H54 (cell line): ENCODE data around the gene RHOXF2.
"Not testable (repeated sequence)": the region's sequence is repeated elsewhere in the genome, so short reads cannot be mapped to it uniquely, and the experiment has no call there.

Experiments used
- DNase-seq: peaks from one replicate; pipeline ENCODE4 v3.0.0; 2011; ENCODE audit warnings: low spot score, mixed read lengths; ENCODE audit not compliant: insufficient read length
- FAIRE-seq: peaks from 3 replicates; lab custom pipeline; 2011; peaks lifted over from hg19 to GRCh38; lab: Jason Lieb, UNC
- POLR2A ChIP-seq: IDR thresholded peaks from 2 replicates; pipeline ENCODE4 v1.6.1; 2011; ENCODE audit warnings: low read depth, mild to moderate bottlenecking, low read length

RHOXF2 gene, protein sequence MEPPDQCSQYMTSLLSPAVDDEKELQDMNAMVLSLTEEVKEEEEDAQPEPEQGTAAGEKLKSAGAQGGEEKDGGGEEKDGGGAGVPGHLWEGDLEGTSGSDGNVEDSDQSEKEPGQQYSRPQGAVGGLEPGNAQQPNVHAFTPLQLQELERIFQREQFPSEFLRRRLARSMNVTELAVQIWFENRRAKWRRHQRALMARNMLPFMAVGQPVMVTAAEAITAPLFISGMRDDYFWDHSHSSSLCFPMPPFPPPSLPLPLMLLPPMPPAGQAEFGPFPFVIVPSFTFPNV

DNA sequence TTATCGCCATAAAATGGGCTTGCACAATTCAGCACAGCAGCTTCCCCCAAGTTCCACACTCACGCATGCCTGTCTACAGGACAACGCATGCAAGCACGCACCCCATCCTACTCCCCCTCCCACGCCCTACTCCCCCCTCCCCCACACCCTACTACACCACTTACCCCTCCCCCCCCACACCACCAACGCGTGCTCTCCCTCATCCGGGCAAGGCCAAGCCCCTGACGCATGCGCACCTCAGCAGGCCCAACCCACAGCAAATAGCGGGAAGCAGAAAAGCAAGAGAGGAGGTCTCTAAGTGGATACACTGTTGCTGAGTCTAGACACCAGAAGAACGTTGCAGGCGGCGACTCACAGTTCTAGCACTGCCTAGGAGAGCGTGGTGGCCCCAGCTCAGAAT, at the start of gene RHOXF2:
Gene RHOXF2 (plus strand): TSS at position 301 of the 400 bp plus-strand sequence. CDS start 138 bp downstream, outside the sequence.
- FAIRE-seq, DNase-seq: not testable (repeated sequence)

DNA sequence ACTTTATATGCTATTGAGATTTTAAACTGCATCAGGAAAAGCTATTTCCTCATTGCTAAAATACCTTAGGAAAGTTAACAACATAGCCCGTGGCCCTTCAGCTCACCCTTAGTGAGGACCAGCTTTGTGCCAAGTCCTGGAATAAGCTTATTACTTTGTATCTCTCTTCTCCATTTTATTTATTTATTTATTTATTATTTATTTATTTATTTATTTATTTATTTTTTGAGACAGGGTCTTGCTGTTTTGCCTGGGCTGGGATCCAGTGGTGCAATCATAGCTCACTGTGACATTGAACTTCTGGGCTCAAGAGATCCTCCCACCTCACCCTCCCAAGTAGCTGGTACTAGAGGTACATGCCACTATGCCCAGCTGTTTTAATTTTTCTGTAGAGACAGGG, 49.0 kb upstream of the RHOXF2 start:
- no peak for FAIRE-seq
- TF ChIP-seq POLR2A: no peak
- no peak for DNase-seq

DNA sequence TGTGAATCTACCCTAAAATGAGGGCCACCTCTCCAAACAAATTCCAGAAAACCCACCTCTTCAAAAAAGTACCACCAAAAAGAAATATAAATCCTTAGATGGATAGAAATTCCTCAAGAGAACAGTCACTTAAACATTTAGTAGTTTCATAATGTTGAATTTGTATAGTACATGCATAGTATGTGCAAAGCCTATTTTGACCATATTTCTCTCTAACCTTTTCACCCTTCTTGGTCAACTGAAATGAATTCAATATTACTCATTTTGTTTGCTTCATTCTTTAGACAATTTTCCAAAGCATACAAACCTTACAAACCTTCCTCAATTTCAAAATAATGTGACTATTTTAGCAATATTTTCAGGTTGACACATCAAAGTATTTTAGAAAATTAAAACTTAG, 46.8 kb upstream of the RHOXF2 start:
- FAIRE-seq (no peak), DNase-seq (no peak)
- no peak for TF ChIP-seq POLR2A

DNA sequence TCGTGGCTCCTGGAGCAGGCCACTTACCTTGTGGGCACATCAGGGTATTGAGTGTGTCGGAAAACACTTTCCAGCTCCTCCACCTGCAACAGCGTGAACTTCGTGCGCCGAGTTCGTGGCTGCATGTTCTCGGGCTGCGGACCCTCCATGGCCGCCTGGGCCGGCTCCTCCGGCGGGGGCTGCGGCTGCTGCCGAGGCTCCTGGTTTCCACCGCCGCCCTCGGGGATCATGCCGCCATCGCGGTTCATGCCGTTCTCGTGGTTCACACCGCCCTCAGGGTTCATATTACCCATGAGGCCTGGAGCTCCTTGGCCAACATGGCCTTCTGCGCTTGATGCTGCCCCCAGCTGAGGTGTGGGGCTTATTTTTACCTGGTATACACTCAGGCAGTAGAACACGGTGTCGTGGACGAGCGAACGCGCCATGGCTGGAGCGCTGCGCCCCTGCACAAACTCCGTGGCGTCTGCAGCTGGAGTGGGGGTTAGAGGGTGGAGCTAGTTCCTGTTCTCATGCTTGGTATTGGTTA, 42.9 kb upstream of the RHOXF2 start, which contains the start of gene RHOXF1:
Gene RHOXF1 (minus strand): TSS at position 476 of the 526 bp plus-strand sequence. CDS start 51 bp downstream, at position 425.
- no peak for TF ChIP-seq POLR2A
- FAIRE-seq (no peak), DNase-seq (no peak)

DNA sequence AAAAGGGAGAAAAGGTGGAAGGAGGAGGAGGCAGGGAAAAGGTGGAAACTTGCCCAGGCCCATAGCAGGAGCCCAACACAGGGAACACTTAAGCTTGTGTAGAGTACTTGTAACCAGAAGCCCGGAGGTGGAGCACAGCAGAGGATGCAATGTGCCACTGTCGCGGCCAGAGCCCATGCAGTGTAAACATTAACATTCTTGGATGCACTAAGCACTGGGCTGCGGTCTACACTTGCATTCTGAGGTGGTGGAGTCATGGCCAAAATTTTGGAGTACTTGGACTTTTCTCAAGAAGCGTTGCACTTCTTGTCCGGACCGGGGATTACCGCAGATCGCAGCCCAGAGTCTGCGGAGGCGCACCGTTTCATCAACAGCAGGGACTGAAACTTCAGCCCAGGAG, 38.2 kb upstream of the RHOXF2 start:
- DNase-seq (no peak), FAIRE-seq (no peak)
- TF ChIP-seq POLR2A: no peak

DNA sequence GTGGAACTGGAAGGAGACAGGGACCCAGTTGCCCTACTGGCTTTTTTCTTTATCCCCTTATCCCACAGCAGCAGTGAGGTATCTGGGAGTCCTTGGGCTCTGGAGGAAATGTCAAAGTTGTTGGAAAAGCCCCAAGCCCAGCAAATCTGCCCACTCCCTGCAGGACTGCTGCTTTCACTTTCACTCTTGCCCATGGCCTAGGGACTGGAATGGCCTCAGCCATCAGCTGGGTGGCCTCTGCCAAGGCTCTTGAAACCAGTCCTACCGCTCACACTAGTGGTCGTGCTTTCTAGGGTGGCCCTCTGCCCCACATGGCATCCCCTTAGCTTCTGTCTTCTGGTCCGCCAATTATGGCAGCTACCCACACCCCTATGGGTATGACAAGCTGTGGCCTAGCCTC, 33.0 kb upstream of the RHOXF2 start:
- DNase-seq (no peak), FAIRE-seq (no peak)
- no peak for TF ChIP-seq POLR2A

DNA sequence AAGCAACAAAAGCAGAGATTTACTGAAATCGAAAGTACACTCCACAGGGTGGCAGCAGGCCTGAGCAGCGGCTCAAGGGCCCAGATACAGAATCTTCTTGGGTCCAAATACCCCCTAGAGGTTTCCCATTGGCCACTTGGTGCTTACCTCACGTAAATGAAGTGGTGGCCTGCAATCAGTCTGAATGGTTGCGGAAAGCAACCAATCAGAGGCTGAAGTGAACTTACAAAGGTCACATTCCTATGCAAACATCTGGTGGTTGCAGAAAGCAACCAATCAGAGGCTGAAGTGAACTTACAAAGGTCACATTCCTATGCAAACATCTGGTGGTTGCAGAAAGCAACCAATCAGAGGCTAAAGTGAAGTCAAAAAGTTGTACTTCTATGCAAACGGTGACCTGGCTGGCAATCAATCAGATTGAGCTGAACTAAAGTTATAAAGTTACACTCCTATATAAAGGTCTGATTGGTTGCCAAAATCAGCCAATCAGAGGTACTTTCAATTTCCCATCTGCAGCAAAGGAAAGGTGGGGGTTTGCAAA, 30.0 kb upstream of the RHOXF2 start:
- not testable (repeated sequence) for FAIRE-seq, DNase-seq

DNA sequence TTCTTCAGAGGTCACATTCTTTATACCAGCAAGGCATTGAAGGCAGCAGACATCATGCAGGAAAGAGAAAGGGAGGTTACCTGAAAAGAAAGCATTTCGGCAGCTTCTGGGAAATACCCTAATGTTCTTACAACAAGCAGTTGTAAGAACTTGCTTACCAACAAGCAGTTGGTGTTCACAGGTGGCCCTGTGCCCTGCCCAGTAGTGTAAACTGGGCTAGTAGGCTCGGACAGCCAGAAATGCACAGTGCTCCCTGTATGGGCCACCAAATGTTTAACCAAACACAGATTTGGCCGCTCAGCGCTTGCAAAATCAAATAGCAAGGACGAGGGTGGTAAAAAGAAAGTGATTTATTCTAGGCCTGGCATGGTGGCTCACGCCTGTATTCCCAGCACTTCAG, 22.3 kb upstream of the RHOXF2 start:
- no peak for DNase-seq
- no peak for FAIRE-seq
- TF ChIP-seq POLR2A: no peak

DNA sequence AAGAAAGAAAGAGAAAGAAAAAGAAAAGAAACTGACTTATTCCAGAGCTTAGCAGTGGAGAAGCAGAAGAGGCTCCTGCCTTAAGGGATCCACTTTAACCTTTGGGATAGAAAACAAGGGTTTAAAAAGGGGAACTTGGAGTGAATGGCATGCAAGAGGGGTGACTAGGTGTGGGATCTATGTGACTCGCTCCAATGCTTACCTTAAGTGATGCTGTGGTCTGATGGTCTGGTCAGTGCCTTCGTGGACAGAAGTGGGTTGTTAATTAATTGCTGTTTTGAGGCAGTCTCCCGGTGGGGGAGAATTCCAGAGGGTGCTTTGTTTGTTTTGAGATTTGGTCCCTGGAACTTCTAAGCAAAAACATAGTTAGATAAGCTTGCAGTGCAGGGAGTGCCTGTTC, 21.6 kb upstream of the RHOXF2 start:
- DNase-seq: no peak
- no peak for FAIRE-seq
- no peak for TF ChIP-seq POLR2A

DNA sequence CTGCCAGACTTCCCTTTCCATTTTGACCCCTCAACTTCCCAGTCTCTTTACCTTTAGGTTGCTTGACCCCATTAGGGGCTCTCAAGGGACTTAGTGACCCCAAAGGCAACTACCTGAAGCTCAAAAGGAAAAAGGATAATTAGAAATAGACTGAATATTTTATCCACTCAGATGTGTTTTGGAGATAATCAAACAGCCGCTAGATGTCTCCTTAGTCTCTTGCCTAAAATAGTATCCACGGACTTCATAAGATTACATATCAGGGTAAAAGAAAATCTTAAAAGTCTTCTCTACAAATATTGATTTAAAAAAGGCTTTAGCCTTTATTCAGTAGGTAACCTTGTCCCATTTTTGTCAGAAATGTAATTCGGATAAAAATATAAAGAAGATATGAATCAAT, 21.0 kb upstream of the RHOXF2 start:
- no peak for DNase-seq
- no peak for TF ChIP-seq POLR2A
- no peak for FAIRE-seq

DNA sequence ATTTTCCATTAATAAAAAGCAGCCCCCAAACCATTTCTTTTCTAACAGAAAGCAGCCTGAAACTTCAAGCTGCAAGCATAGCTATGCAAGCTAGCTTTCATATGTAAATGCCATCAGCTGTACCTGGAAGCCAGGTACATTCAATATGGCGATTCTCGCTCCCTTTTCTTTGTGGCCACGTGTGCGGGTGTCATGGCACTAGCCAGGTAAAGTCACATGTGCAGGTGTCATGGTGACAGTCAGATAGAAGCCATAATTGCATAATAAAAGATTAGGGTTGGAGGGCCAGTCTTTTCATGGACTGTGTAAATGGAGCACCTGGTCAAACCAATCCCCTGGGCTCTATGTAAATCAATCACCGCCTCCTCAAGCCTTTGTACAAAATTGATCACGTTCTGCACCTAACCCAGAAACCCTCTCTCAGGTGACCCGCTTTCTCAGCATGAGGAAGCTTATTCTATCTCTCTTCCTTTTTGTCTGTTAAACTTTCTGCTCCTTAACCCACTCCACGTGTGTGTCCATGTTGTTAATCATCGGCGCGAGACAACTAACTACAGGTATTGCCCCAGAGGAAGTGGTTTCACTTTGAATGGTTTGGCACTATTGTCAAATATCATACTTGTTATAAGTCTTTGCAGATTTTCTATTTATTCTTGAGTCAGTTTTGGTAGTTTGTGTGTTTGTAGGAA, 18.0 kb upstream of the RHOXF2 start:
- no peak for TF ChIP-seq POLR2A
- FAIRE-seq: no peak
- no peak for DNase-seq

DNA sequence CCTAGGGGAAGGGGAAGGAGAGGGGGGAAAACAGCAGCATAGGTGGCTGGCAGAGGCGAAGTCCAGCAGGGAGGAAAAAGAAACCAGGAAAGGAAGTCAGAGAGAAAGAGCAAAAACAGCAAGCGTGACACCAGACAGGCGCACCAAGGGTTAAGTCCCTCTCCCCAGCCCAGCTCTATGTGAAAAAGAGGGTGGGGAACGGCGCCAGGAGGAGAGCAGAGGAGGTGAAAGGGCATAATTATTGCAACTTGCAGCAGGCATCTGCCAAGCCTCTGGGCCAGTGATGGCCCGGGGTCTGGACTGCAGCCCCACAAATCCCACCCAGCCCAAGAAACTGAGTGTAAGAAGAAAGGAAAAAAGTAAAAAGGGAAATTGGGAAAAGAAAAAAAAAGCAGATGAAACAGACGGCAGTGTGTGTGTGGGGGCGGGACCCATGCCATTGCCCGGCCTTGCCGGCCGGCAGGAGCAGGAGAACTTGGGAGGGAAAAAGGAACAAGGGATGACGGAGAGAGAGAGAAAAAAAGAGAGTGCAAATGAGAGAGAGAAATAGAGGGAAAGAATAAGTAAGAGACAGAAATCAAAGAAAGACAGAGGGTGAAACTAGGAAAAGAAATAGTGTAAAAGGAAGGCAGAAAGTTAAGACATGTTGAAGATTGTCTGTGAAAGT, 14.1 kb upstream of the RHOXF2 start:
- DNase-seq (no peak), FAIRE-seq (no peak)
- TF ChIP-seq POLR2A: no peak

DNA sequence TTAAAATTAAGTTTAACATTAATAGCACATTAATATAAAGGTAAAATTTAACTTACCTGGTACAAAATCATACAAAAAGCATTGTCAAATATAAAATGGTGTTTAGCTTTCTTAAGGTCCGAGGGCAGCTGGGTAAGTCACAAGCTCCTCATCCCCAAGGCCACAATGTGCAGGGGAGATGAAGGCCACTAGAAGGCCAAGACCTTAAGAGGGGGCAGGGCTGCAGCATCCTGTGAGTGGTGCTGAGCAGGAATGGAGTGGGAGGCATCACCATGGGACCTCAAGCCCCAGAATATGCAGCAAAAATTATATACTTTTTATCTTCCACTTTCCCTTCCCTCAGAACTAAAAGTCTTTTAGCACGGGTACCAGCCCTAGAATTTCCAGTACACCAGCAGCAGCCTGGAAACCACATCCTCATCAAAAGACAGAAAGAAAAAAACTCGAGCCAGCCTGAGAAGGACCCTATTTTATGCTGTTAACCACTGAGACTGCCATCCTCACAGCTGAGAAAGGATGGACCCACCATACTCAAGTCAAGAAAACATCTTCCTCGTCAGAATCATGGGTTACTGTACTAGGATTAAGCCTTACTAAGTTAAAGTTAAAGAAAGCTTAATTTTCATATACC, 13.0 kb upstream of the RHOXF2 start:
- DNase-seq (no peak), FAIRE-seq (no peak)
- TF ChIP-seq POLR2A: no peak

DNA sequence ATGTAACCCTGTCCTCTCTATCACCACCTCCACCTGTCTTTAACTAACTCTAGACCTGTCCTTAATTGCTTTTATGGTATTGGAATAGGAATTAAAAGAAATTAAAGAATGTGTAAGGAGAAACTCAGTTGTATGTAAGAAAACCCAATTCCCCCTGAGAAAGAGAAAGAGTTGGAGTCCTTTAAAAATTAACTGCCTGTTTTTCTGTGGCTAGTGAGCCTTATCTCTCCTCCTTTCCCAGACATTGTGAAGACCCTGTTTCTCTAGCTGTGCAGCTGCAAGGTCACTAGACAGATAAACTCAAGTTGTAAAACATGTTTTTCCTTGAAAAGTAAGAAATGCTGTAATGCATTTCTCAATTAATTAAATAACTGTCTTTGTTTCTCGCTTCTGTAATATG, 12.1 kb upstream of the RHOXF2 start:
- not testable (repeated sequence) for DNase-seq, FAIRE-seq
